ENCODE measurements around the gene CRYBG2. TPM values are rescaled to one million over a fixed set of nuclear protein-coding genes. Genes with fewer than 3 reads are reported as not detected.
A peak's percentile ranks its signal among the peaks of the same experiment; 100 is the strongest.

The CRYBG2 gene
- total RNA-seq, 1 donor from 2014 or later: 9.4 TPM

- Mint-ChIP-seq H3K27ac (no peak overlapping the region), H3K4me3 (no peak overlapping the region), H3K9me3 (no peaks in the 10 kb centered on the region), H3K36me3 (peaks cover 9% of the 10 kb centered on the region), H3K4me1 (peaks cover 14% of the 10 kb centered on the region), H3K27me3 (ENCODE audit: low read depth) (no peaks in the 10 kb centered on the region)
- TF ChIP-seq CTCF (IDR thresholded peaks at IDR 0.05; ENCODE audit: unreplicated experiment): peak; percentile 62
- DNase-seq (ENCODE audit: low spot score in 2 of 2, unreplicated experiment in 2 of 2): peak; percentile 68 to 95
Measured at GRCh38 chr1:26321315-26322041, 32.5 kb downstream of the CRYBG2 start.

GRCh38 chr1:26320896-26321295, 33.0 kb downstream of the CRYBG2 start:
- peaks cover 9% of the 10 kb centered on the region for H3K36me3 Mint-ChIP-seq
- H3K4me3 Mint-ChIP-seq: no peak overlapping the region
- peaks cover 14% of the 10 kb centered on the region for H3K4me1 Mint-ChIP-seq
- no peaks in the 10 kb centered on the region for H3K27me3 Mint-ChIP-seq (ENCODE audit: low read depth)
- H3K27ac Mint-ChIP-seq: no peak overlapping the region
- no peak for DNase-seq (ENCODE audit: low spot score in 2 of 2, unreplicated experiment in 2 of 2)
- no peaks in the 10 kb centered on the region for H3K9me3 Mint-ChIP-seq
- no peak for TF ChIP-seq CTCF (IDR thresholded peaks at IDR 0.05; ENCODE audit: unreplicated experiment)

GRCh38 chr1:26318338-26319064, 35.4 kb downstream of the CRYBG2 start:
- Mint-ChIP-seq H3K27ac (no peak overlapping the region), H3K4me3 (no peak overlapping the region), H3K4me1 (peaks cover 14% of the 10 kb centered on the region)

GRCh38 chr1:26317612-26318337, 36.2 kb downstream of the CRYBG2 start, which contains the start of gene CD52:
Gene CD52 (plus strand): TSS chr1:26317958. CDS start chr1:26318018, 60 bp downstream.
- Mint-ChIP-seq H3K27me3 (ENCODE audit: low read depth) (no peaks in the 10 kb centered on the region), H3K36me3 (peaks cover 2% of the 10 kb centered on the region), H3K27ac (peak within 1 kb of the TSS; percentile 44), H3K4me1 (peaks cover 14% of the 10 kb centered on the region), H3K9me3 (no peaks in the 10 kb centered on the region), H3K4me3 (no peak within 1 kb of the TSS)
- TF ChIP-seq CTCF (IDR thresholded peaks at IDR 0.05; ENCODE audit: unreplicated experiment): no peak
- no peak for DNase-seq (ENCODE audit: low spot score in 2 of 2, unreplicated experiment in 2 of 2)

More at GRCh38 chr1:26318338-26319064, 35.4 kb downstream of the CRYBG2 start:
- no peaks in the 10 kb centered on the region for H3K9me3 Mint-ChIP-seq
- peaks cover 7% of the 10 kb centered on the region for H3K36me3 Mint-ChIP-seq
- no peaks in the 10 kb centered on the region for H3K27me3 Mint-ChIP-seq (ENCODE audit: low read depth)
- DNase-seq (ENCODE audit: low spot score in 2 of 2, unreplicated experiment in 2 of 2): no peak
- TF ChIP-seq CTCF (IDR thresholded peaks at IDR 0.05; ENCODE audit: unreplicated experiment): no peak

GRCh38 chr1:26317146-26317545, 36.8 kb downstream of the CRYBG2 start:
- DNase-seq (ENCODE audit: low spot score in 2 of 2, unreplicated experiment in 2 of 2): no peak
- Mint-ChIP-seq H3K4me1 (peaks cover 14% of the 10 kb centered on the region), H3K4me3 (no peak overlapping the region), H3K36me3 (no peaks in the 10 kb centered on the region), H3K27ac (peak overlapping the region; percentile 8), H3K27me3 (ENCODE audit: low read depth) (no peaks in the 10 kb centered on the region), H3K9me3 (no peaks in the 10 kb centered on the region)
- no peak for TF ChIP-seq CTCF (IDR thresholded peaks at IDR 0.05; ENCODE audit: unreplicated experiment)
